NB4 (cell line): ENCODE measurements around the gene SS18.

Experiments used
- CTCF ChIP-seq: IDR thresholded peaks from one replicate; pipeline ENCODE4 v1.5.1; 2012; ENCODE audit warnings: low read depth, low read length
- MAX ChIP-seq: IDR thresholded peaks from 2 replicates; pipeline ENCODE4 v1.6.1; 2011; ENCODE audit warnings: low read depth, low read length
- MYC ChIP-seq: IDR thresholded peaks from 2 replicates; pipeline ENCODE4 v1.6.1; 2011; ENCODE audit warnings: low read depth, low read length
- POLR2A ChIP-seq: IDR thresholded peaks from 2 replicates; pipeline ENCODE4 v1.6.1; 2011; ENCODE audit warnings: mild to moderate bottlenecking; ENCODE audit not compliant: insufficient read length; ENCODE audit errors: extremely low read depth

- TF ChIP-seq MAX (no peak), CTCF (no peak), POLR2A (no peak), MYC (no peak)
These were observed 69.2 kb downstream of the SS18 start for GRCh38 chr18:26021061-26021754.
